B cell (primary cell): ENCODE data around the gene LRP5. TPM values are rescaled to one million over a fixed set of nuclear protein-coding genes. Genes with fewer than 3 reads are reported as not detected.

ENCODE experiments used
- ATAC-seq: fragments of 200-7000 bp; cut with Tn5 transposase; one replicate; pipeline ENCODE4 v1.10.0; 2021; ENCODE audit warnings: low read depth, mild to moderate bottlenecking, moderate number of reproducible peaks, moderate library complexity
- CTCF ChIA-PET: fragments of 350-600 bp; sonication (Branson Sonifier 250); formaldehyde crosslinking; loops from one replicate; lab custom pipeline; 2021; ENCODE audit warnings: antibody characterized with exemption, inconsistent platforms; lab: Charles Lee
- POLR2A ChIA-PET: fragments of 350-600 bp; sonication (Branson Sonifier 250); formaldehyde crosslinking; loops from one replicate; lab custom pipeline; 2021; ENCODE audit warnings: antibody characterized with exemption; lab: Charles Lee
- DNase-seq: peaks from one replicate; pipeline ENCODE4 v3.0.0; 2013
- H2AFZ ChIP-seq: 2 replicates; pipeline ENCODE4 v1.6.1; 2012; ENCODE audit warnings: mild to moderate bottlenecking, low read depth, low read length; ENCODE audit not compliant: insufficient read depth, poor library complexity, severe bottlenecking
- H3K27ac ChIP-seq, 2 donors: 1 replicate in 1 of 2; 2 replicates in 1 of 2; pipeline ENCODE4 v1.5.1; 2012 to 2013; ENCODE audit warnings: low read length in 2 of 2, mild to moderate bottlenecking in 2 of 2, moderate library complexity in 1 of 2
- H3K27me3 ChIP-seq, 4 experiments: fragments of 200-600 bp in 1 of 4; sonication (generic) in 1 of 4; replicated peaks in 1 of 4; 1 replicate in 2 of 4; 2 replicates in 2 of 4; pipeline versions ENCODE4 v1.6.1 to v1.7.0; 2013 to 2016; ENCODE audit warnings: low read length in 3 of 4, mild to moderate bottlenecking in 2 of 4, mixed read lengths in 1 of 4, moderate library complexity in 1 of 4; ENCODE audit not compliant: insufficient read depth in 4 of 4, control insufficient read depth in 3 of 4; ENCODE audit errors: control extremely low read depth in 1 of 4
- H3K36me3 ChIP-seq, 2 experiments: replicated peaks in 1 of 2; 1 replicate in 1 of 2; 2 replicates in 1 of 2; pipeline versions ENCODE4 v1.6.1 to v1.7.1; 2013; ENCODE audit warnings: low read length in 1 of 2; ENCODE audit not compliant: insufficient read depth in 2 of 2, control insufficient read depth in 1 of 2; ENCODE audit errors: control extremely low read depth in 1 of 2, extremely low read depth in 1 of 2
- H3K4me1 ChIP-seq, 2 donors: fragments of 200-600 bp in 1 of 2; sonication (generic) in 1 of 2; 1 replicate in 1 of 2; 2 replicates in 1 of 2; pipeline versions ENCODE4 v1.5.1 to v1.6.1; 2013 to 2017; ENCODE audit warnings: low read length in 2 of 2; ENCODE audit not compliant: control insufficient read depth in 2 of 2, insufficient read depth in 2 of 2
- H3K4me2 ChIP-seq: replicated peaks from 2 replicates; pipeline ENCODE3; 2012; ENCODE audit warnings: mild to moderate bottlenecking, low read depth, low read length; ENCODE audit not compliant: poor library complexity, severe bottlenecking
- H3K4me3 ChIP-seq, 5 experiments: fragments of 200-600 bp in 1 of 5; sonication (generic) in 1 of 5; 1 replicate in 3 of 5; 2 replicates in 2 of 5; pipeline versions ENCODE4 v1.5.1 to v1.7.0; 2011 to 2016; ENCODE audit warnings: low read length in 4 of 5, mild to moderate bottlenecking in 4 of 5, low read depth in 2 of 5, control low read depth in 1 of 5, moderate library complexity in 1 of 5; ENCODE audit not compliant: insufficient read depth in 1 of 5; ENCODE audit errors: control extremely low read depth in 1 of 5, extremely low read depth in 1 of 5
- H3K79me2 ChIP-seq: fragments of 200-600 bp; sonication (generic); one replicate; pipeline ENCODE4 v1.6.0; 2016; ENCODE audit warnings: low read length; ENCODE audit not compliant: control insufficient read depth, insufficient read depth
- H3K9ac ChIP-seq: fragments of 200-600 bp; sonication (generic); 2 replicates; pipeline ENCODE4 v1.6.1; 2017; ENCODE audit warnings: mild to moderate bottlenecking, low read length, moderate library complexity
- H3K9me3 ChIP-seq, 3 donors: one replicate each; pipeline versions ENCODE4 v1.6.1 to v1.7.1; 2013; ENCODE audit warnings: low read length in 2 of 3; ENCODE audit not compliant: control insufficient read depth in 2 of 3, insufficient read depth in 1 of 3; ENCODE audit errors: control extremely low read depth in 1 of 3
- H4K20me1 ChIP-seq: 2 replicates; pipeline ENCODE4 v1.6.0; 2012; ENCODE audit warnings: mild to moderate bottlenecking, low read length; ENCODE audit not compliant: insufficient read depth, control insufficient read depth, poor library complexity, severe bottlenecking
- H3K27ac Mint-ChIP-seq: one replicate; pipeline ENCODE4 v1.8.0; 2021; ENCODE audit warnings: mixed read lengths
- H3K27me3 Mint-ChIP-seq: one replicate; pipeline ENCODE4 v1.8.0; 2021; ENCODE audit warnings: mixed read lengths
- H3K4me1 Mint-ChIP-seq: one replicate; pipeline ENCODE4 v1.8.0; 2021; ENCODE audit warnings: mixed read lengths
- H3K4me3 Mint-ChIP-seq: one replicate; pipeline ENCODE4 v1.8.0; 2021; ENCODE audit warnings: mixed read lengths
- H3K9me3 Mint-ChIP-seq: one replicate; pipeline ENCODE4 v1.8.0; 2022; ENCODE audit warnings: mixed read lengths; ENCODE audit not compliant: insufficient read depth
- EZH2 ChIP-seq: IDR thresholded peaks from 2 replicates; pipeline ENCODE4 v1.6.1; 2012; ENCODE audit warnings: borderline replicate concordance, low read depth, mild to moderate bottlenecking, moderate library complexity, low read length; ENCODE audit not compliant: insufficient read depth, poor library complexity, severe bottlenecking
- WGBS: methylation state at CpG from one replicate; pipeline ENCODE4 v1.1.5; 2013; ENCODE audit warnings: missing lambda C conversion rate; ENCODE audit not compliant: insufficient coverage; 5-methylcytosine and 5-hydroxymethylcytosine counted together
- intact Hi-C: fragments of 100-400 bp; cut with micrococcal nuclease; formaldehyde crosslinking; loops from one replicate; pipeline ENCODE4 v1.10.0; 2022
- polyA plus RNA-seq: library from polyadenylated mRNA; depleted of rRNA; stranded (reverse); fragments of >200 nt; gene quantifications from 2 replicates; pipeline ENCODE4 v1.2.3, GENCODE V29; 2012
- total RNA-seq, 2 donors: library from RNA; stranded (reverse); fragments of 120-200 nt in 1 of 2; gene quantifications; 1 replicate in 1 of 2; 2 replicates in 1 of 2; pipeline versions ENCODE4 v1.2.3 to v1.2.4, GENCODE V29; 2013 to 2022
- TF ChIP-seq, protein P1 (sequence below): fragments of 200-600 bp; IDR thresholded peaks from one replicate; pipeline ENCODE4 v1.8.0; 2022; ENCODE audit warnings: antibody characterized with exemption, mild to moderate bottlenecking

Gene LRP5
- total and polyA plus RNA-seq, 2 donors (not counting 1 experiment from before 2014, with no cell fraction given), result 2.4 to 13.9 TPM

- H3K4me1 Mint-ChIP-seq, result peaks cover 82% of the 10 kb centered on the region
- H3K36me3 ChIP-seq, result peaks cover 0 to 33% of the 10 kb centered on the region in 2 experiments
- H3K27me3 Mint-ChIP-seq, result no peaks in the 10 kb centered on the region
- peaks cover 74 to 85% of the 10 kb centered on the region in 2 donors for H3K4me1 ChIP-seq
- H3K27ac Mint-ChIP-seq, result peak overlapping the region; percentile 97
- ChIA-PET POLR2A (interaction anchor here (1.5 to 4.4 kb wide), 4 partner anchors 11 to 56 kb away, joined by 7 to 44 read pairs (median 12); partner anchors contain the start of gene KMT5B), CTCF (interaction anchor here (1.2 to 10.9 kb wide), 7 partner anchors 11 to 115 kb away, joined by 3 to 275 read pairs (median 6); no protein-coding TSS in a partner anchor)
- TF ChIP-seq, protein P1, sequence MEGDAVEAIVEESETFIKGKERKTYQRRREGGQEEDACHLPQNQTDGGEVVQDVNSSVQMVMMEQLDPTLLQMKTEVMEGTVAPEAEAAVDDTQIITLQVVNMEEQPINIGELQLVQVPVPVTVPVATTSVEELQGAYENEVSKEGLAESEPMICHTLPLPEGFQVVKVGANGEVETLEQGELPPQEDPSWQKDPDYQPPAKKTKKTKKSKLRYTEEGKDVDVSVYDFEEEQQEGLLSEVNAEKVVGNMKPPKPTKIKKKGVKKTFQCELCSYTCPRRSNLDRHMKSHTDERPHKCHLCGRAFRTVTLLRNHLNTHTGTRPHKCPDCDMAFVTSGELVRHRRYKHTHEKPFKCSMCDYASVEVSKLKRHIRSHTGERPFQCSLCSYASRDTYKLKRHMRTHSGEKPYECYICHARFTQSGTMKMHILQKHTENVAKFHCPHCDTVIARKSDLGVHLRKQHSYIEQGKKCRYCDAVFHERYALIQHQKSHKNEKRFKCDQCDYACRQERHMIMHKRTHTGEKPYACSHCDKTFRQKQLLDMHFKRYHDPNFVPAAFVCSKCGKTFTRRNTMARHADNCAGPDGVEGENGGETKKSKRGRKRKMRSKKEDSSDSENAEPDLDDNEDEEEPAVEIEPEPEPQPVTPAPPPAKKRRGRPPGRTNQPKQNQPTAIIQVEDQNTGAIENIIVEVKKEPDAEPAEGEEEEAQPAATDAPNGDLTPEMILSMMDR, result no peak
- no peak for TF ChIP-seq EZH2
- H3K27me3 ChIP-seq, result no peaks in the 10 kb centered on the region
- DNase-seq, result no peak
- peaks cover 61% of the 10 kb centered on the region for H3K79me2 ChIP-seq
- intact Hi-C loops, result loop anchor here (1.0 to 5.0 kb wide), 5 partner anchors 13 to 263 kb away; partner anchors contain the start of gene NDUFS8
- peak overlapping the region; percentile 91 for H3K4me3 Mint-ChIP-seq
- H3K9me3 Mint-ChIP-seq, result no peaks in the 10 kb centered on the region
- H3K9ac ChIP-seq, result peak overlapping the region; percentile 99
- H3K4me3 ChIP-seq, result peak overlapping the region; percentile 41 to 99 (median 98)
- H4K20me1 ChIP-seq, result peaks cover 37% of the 10 kb centered on the region
- peak overlapping the region; percentile 99 for H3K4me2 ChIP-seq
- WGBS, result 80% methylated on average over 5 of the region's 8 CpGs
- H2AFZ ChIP-seq, result no peak overlapping the region
- H3K27ac ChIP-seq, result peak overlapping the region; percentile 98
- peaks cover 0 to 29% (median 10%) of the 10 kb centered on the region in 3 donors for H3K9me3 ChIP-seq
- no peak for ATAC-seq
Measured at GRCh38 chr11:68270196-68271022, 42.0 kb upstream of the LRP5 start.
